Activated effector memory CD4-positive, alpha-beta T cell treated with anti-CD3 and anti-CD28 coated beads, Interleukin-2, amount 50 U/mL, for 16 hours (primary cell): ENCODE data around the gene VCAN.

ENCODE experiments used
- DNase-seq: peaks from one replicate; pipeline ENCODE4 v3.0.0-alpha.2; 2020

VCAN gene

DNA sequence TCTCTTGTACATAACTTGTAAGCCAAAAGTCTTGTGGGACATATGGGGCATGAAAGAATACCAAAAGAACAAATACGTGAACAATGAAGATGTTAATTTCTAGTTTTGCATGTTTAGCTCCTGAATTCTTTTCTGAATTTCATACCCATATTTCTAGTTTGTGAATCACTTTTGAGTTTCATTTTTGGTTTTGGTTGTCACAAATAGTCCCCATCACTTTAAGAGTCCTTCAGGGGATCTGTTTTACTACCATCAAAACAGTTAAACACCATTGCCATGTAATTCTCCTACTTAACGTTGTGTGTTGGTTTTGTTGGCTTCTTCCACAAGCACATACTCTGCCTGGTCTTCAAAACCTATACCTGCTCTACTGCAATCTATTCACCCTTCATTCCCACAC is 27.0 kb downstream of the VCAN start:
- DNase-seq = no peak

DNA sequence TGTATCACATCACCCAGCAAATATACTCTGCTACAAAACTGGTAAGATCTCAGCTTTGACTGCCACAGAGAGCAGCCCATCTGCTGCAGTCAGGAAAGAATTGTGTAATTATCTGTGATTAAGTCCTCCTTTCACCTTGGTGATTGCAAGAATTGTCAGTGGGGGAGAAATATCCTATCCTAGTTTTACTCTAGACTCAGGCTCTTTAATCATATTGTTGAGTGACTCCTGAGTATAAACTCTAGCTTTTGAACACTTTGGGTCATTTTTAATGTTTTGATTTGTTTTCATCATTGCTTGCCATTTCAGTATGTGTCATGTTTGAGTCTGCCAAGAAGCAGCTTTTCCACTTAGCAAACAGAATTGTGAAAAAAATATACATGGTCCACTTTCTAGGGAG is 32.1 kb downstream of the VCAN start:
- no peak for DNase-seq

DNA sequence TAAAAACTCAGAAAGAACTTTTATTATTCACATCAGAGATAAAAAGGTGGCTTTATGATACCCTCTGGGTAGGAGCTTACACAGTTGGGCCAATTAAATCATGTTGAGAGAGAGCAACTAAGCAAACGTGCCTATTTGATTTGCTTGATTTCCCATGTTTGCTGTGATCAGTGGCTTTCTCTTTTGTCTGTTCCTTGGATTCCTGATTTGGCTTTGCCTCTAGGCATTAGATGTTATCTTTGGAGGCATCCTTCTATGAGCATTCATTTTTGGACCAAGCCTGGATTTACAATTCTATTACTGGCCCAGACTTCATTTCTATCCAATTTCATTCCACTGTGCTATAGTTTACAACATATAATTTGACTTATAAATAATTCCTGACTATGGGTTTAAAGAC is 35.9 kb downstream of the VCAN start:
- no peak for DNase-seq

DNA sequence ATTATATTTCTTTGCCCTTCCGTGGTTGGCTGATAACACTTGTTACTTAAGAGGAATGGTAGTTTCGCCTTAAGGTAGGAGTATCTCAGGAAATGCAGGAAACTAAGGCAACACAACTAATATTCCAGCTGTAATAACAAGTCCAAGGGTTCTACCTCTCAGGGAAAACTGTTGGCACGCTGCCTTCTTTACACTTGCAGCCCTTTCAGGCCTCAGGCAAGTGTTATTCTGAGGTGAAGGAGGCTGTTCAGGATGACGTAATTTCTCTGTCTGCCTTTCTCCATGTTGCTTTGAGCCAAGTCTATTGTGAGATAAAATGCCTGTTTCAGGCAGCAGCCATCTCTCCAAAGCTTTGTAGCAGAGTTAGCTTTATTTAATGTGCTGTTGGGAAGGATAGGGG is 38.0 kb downstream of the VCAN start:
- DNase-seq = no peak

DNA sequence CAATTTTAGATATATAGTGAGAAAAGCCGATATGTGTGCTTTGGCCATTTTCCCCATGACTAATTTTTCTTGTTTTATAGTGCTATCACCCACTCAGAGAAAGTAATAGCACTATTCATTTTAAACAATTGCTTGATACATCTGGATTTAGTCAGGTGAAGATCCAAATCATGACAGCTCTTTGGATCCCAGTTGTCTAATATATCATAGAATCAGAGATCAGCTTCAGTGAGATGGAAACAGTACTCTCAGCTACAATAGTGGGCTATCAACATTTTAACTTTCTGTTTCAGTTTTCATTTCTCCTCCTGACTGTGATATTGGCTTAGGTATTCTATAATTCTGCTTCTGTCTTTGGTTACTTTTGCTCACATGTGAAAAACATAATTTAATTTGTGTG is 38.7 kb downstream of the VCAN start:
- DNase-seq = no peak

DNA sequence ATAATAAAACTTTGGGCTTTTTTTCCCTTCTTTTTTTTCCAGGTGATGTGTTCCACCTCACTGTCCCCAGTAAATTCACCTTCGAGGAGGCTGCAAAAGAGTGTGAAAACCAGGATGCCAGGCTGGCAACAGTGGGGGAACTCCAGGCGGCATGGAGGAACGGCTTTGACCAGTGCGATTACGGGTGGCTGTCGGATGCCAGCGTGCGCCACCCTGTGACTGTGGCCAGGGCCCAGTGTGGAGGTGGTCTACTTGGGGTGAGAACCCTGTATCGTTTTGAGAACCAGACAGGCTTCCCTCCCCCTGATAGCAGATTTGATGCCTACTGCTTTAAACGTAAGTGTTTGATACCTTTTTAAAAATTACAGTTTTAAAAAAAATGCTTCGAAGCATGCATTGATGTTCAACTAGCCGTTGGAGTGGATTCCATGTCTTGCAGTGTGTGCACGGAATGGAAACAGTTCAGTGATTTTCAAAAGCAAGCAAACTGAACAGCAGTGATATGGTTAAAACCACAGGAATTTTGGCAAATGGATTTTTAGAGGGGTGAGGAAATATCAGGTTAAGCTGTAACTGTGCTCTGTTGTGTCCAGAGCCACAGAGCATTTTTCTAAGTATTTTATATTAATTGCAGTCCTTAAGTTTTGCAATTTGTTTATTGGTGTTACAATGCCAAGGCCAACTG is 40.7 kb downstream of the VCAN start:
- no peak for DNase-seq

DNA sequence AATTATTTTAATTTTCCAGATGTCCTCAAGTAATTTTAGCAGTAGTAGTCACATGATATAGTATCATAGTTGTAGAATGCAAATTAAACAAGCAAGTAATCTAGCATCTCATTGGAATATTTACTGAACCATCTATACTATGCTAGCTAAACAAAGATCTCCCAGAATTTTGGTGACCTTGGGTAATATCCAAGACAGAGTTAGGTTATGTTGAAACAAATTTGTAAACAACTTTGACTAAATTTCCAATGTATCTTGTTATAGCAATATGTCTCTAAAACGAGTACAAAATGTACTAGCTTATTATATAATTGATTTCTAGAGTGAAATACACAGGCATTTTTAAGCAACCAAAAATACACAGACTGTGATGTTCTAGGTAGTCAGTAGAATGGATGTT is 41.5 kb downstream of the VCAN start:
- no peak for DNase-seq

DNA sequence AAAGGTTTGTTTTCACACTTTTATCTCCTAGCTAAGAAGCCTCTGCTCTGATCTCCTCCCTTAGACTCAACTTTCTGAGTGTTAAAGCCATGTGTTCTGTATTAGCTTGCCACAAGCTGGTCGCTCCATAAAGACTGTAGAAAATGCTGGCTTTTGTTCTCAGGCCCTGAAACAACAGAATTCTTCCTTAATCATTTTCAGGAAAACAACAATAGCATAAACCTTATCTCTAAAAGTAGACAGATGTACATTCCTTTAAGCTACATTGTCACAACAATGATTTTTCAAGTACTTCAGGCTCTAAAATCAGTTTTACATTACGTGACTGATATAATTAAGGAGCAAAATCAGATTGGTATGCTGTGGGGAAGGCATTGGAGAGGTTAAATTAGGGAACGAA is 41.9 kb downstream of the VCAN start:
- DNase-seq = no peak

DNA sequence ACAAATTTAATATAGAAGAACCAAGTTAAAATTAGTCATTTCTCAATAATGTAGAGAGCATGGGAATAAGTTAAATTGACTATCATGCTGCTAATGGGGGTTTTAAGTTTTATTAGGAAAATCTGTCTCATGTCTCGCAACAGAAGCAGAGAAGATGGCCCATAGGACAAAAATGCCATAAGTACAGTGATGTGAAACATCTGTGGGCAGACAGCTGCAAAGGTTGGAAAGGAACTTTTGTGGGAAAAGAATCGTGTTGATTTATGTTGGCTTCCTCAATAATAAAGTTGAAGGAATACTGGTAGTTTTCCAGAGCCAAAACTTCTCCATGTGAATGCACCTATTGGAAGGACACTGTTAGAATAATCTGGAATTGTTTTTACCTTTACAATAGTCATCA is 44.8 kb downstream of the VCAN start:
- DNase-seq = no peak

DNA sequence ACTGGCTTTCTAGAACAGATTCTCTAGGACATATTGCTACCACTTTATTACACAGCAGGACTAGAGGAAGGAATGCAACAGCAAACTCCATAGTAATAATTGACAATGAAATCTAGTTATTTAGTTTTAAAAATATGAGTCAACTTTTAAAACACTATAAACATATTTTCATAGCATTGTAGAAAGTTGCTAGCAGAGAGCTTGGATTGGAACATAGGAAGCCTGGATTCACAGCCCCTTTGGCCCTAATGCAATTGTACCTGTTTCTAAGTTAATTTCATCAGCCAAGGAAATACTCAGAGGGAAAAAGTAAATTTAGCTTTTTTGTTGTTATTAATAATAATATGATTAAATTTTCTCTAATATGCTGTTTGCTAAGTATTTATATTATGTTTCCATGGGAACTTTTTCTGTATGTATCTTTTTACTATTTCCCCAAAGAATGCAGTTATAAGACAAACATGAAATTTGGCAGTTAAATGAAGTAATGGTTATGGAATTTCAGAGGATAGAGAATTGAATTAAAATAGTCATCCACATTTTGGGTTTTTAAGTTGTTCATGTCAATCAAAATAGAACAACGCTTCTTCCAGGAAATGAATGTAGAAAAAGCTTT is 45.6 kb downstream of the VCAN start:
- DNase-seq = no peak

DNA sequence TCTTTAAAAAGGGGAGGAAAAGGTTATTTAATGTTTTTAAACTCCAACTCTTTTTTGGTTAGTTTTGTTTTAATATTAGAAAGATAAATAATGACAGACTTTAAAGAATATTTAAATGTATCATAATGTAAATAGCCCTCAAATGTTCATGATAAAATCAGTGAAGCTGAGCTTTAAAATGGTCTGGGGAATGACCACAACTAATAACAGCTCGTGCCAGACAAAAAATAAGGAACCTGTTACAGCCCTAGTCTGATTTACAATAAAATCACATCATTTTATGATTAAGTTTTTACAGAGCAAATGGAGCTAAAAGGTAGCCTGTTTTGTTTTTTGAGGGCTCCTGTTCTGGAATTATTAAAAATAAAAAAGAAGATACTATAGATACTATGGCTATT is 46.1 kb downstream of the VCAN start:
- no peak for DNase-seq

DNA sequence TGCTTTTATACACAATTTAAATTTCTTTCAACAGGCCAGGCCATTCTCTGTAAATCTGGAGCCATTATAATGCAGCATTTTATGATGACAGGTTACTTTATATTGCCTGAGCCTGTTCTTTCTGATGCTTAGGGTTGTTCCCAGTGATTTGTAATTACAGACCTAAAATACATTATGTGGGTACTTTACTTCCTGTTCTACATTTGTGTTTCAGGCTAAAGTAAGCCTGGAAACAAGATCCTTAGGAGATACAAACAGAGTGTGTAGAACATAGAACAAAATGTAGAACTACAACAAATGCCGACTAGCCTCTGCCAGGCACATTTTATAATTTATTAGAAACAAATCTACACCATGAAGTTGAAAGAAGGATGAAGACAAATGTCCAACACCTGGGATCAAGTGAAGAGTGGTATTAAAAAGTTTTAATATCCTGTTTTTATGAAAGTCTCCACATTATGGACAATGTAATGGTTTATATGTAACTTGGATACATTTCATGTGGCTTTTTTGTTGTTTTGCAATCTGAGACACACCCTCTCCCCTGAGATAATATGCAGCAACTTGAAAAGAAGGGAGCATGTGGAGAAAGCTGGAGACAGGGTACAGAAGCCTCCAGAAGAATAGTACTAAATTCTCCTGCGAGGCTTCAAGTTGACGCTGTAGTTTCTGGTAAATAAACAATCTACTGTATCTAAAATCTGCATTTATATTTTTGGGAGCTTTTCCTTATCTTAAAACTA is 46.9 kb downstream of the VCAN start:
- no peak for DNase-seq

DNA sequence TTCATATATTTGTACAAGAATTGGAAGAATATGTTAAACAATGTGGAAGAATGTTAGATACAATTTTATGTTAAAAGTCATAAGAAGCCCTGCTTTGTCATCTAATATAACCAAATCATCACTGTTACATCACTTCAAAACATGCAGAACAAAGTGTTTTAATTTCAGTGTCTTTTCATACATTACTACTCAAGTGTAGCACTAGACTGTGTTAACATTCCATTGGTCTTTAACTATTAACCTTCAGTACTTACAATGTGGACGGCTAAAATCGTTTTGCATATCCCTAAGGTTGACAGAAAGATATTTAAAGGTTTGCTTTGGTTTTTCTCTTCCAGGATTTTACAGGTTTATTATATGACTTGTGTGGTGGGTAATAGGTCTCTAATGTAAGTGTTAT is 50.9 kb downstream of the VCAN start:
- no peak for DNase-seq

DNA sequence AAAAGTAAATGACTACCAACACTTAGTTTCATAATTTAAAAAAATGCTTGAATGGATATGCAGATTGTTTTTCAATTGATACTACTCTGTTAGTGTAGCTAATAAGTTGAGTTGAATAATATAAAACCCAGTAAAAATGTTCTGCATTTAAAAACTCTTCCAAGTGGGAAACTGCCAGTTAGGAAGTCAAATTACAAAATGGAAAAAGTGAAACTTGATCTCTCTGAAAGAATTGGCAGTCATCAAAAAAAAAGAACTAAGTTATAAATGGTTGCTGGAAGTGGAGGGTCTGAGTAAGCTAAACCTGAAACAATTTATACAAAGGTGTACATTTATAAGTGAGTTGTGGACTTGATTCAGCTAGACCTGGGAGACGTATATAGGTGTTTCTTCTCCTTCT is 52.4 kb downstream of the VCAN start:
- DNase-seq = no peak

DNA sequence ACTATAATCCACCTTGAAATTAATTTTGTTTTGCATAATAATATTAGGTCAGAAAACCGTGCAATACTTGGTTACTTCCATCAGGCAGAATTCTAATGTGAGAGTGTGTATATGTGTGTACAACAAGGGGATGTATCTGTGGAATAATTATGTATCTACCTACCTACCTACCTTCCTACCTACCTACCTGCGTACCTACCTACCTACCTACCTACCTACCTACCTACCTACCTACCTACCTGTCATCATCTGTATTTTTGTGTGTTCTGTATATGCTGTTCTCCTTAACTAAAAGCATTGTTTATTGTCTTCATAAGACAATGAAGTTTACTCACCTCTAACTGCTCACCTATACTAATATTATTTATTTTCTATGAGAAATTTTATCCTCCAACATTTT is 52.8 kb downstream of the VCAN start:
- no peak for DNase-seq

DNA sequence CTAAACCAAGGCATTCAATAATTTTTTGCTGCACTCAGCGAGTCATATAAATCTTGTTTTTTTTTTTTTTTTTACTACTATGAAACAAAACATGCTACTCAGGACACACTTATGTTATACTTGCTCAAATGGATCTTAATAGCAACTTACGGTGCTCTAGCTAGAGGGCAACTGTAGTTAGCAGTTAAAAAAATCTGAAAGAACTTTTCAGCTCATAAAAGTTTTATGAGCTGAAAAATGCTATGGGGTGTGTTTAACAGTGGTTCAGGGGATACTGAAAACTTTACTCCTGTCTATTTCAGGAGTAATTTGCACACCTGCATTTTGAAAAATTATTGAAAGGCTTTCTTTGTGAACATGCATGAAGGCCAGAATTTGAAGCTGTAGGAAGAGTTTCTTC is 53.4 kb downstream of the VCAN start:
- DNase-seq = no peak

DNA sequence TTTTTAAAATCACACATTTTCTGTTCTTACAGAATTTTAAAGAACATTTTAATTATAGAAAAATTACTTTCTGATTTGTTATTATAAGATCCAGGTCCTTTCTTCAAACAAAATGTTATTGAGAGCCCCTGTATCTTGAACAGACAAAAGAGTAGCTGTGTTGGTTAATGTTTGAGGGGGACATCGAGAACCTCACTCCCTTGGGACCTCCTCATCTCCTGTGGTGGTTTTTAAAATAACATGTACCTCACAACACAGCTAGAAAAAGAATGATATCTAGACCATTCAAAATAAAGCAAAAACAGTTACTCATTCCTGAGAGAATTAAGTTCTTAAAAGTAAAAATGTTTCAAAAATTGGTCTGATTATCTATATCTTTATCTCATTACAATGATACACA is 54.7 kb downstream of the VCAN start:
- no peak for DNase-seq

DNA sequence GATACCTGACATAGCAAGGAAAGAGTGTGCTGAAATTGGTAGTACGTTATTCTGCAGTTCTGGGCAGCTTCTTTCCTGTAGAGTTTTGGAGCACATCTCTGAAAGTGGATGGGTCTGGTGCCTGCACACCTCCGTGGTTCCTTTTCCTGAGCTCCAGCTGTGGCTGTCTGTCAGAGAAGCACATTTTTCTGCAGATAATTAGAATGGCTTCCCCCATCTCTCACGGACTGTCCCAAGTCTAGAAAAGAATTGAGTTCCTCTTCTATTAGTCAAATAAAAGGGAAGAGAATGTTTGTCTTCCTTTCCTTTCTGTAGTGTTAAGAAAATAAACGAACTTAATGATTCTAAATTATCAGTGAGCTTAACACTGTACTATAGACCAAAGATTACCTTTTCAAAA is 55.7 kb downstream of the VCAN start:
- DNase-seq = no peak

DNA sequence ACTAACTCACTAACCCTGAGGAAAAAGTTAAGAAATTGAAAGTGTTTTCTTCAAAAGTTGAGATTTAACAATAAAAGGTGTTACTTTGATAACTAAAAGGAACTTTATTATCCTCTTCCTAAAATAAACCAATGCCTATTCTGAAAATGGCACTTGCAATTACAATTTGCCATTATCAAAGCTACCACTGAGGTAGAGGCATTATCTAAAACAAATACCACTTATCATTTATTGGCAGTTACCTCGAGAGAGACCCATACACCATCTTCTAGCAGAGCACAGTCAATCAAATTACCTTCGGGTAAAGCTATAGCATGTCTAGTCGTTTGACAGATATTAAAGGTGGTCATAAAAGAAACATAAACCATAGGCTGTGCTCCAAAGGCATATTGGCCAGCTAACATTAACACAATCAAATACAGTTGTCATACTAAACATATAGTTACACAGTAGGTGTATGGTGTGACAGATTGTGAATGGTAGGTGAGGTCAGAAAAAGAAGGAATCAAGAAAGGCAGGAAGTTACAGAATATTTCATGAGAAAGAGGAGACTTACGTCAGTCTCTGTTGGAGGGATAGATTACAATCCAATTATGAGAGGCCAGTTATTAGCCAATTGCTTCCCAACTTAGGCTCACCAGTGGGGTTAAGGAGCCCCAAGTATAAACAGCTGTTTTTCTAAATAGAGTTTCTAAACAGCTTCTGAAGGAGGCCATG is 56.3 kb downstream of the VCAN start:
- no peak for DNase-seq

DNA sequence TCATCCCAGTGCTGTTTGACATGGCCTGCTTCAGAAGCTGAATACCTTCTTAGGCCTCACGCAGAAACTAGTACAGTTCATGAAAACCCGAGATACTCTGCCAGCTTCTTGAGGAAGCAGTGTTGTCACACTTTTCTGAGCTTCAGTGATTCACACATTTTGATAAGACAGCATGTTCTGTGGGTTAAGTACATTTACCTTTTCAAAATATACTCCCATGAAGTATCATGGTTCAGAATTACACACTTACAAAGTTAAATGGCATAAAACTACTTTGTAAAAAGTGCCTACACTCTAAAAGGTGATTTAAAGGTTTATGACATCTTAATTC is 56.9 kb downstream of the VCAN start:
- no peak for DNase-seq

DNA sequence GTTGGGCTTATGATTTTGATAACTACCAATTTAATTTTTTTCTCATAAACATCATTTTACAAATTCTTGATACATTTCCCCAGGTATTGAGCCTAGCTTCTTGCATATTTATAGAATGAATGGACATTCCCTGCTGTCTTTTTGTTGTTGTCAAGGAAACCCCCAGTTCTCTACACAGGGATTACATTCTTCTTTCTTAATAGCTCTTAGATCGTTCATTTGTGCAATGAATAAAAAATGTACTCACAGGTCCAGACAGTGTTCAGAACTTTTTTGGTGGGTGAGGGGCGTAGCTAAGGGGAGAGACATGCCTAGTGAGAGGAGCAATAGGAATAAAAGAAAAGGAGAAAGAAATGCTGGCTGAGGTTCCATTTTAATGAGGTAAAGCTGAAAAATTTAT is 58.6 kb downstream of the VCAN start:
- DNase-seq = no peak

DNA sequence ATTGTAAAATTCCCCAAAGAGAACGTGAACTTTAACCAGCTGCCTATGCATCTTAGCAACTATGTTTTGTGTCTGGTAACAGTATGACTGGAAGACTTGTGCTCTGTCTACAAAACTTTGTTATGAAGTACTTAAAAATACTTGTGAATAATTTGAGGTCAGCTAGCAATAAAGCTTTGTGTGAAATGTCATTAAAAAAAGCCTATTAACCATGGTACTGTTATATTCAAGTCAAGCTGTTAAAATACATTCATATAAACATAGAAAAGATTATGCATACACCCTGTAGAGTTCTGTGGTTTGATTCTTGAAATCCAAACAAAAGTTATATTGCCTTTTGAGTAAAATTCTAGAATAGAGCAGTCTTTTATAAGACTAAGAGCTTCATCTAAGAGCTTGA is 60.1 kb downstream of the VCAN start:
- DNase-seq = no peak

DNA sequence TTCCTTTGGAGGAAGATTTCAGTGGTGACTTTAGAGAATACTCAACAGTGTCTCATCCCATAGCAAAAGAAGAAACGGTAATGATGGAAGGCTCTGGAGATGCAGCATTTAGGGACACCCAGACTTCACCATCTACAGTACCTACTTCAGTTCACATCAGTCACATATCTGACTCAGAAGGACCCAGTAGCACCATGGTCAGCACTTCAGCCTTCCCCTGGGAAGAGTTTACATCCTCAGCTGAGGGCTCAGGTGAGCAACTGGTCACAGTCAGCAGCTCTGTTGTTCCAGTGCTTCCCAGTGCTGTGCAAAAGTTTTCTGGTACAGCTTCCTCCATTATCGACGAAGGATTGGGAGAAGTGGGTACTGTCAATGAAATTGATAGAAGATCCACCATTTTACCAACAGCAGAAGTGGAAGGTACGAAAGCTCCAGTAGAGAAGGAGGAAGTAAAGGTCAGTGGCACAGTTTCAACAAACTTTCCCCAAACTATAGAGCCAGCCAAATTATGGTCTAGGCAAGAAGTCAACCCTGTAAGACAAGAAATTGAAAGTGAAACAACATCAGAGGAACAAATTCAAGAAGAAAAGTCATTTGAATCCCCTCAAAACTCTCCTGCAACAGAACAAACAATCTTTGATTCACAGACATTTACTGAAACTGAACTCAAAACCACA is 67.4 kb downstream of the VCAN start:
- DNase-seq = no peak

DNA sequence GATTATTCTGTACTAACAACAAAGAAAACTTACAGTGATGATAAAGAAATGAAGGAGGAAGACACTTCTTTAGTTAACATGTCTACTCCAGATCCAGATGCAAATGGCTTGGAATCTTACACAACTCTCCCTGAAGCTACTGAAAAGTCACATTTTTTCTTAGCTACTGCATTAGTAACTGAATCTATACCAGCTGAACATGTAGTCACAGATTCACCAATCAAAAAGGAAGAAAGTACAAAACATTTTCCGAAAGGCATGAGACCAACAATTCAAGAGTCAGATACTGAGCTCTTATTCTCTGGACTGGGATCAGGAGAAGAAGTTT is 67.9 kb downstream of the VCAN start:
- no peak for DNase-seq
